Measurements from ENCODE around the gene TMEM254. TPM values are rescaled to one million over a fixed set of nuclear protein-coding genes. Genes with fewer than 3 reads are reported as not detected.

The TMEM254 gene
- 17.5 to 22.1 TPM (median 18.8 TPM) in 5 replicates for total RNA-seq (2022; extraction: Qiagen RNA extraction)

DNA sequence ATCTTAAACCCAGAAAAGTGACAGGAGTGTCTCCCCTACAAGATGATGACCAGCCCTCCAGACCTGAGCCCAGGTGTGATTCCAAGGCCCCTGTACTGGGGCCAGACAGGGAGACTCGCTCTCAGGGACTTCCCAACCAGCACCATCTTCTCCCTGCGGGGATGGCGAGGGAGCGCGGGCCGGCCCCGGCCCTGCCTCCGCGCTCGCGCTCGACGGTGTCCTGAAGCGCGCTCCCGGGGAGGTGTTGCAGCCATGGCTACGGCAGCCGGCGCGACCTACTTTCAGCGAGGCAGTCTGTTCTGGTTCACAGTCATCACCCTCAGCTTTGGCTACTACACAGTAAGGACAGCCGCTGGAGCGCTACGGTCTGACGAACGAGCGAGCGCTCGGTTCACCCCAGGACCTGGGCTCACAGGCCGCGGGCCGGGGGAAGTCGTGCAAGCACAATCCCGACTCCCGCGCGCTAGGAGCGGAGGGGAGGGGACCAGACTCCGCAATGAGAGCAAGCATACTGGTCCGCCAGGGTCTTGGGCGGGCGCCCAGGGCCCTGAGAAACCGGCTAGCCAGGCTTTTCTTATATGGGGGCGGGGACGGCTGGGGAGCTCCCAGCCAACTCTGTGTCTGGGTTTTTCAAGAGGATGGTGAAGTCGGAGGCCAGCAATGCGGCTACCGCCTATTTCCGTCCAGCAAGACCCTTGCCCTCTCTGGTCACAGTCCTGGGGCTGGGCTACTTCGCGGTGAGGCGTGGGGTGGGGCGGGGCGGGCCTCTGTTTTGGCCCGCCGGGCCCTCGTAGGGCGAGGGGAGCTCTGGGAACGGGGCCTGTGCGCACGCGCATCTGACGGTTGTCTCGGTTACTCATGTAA, at the start of gene TMEM254:
TMEM254 (plus strand) TSS at position 218 of the 864 bp plus-strand sequence; CDS start at position 253, 35 bp downstream.

DNA sequence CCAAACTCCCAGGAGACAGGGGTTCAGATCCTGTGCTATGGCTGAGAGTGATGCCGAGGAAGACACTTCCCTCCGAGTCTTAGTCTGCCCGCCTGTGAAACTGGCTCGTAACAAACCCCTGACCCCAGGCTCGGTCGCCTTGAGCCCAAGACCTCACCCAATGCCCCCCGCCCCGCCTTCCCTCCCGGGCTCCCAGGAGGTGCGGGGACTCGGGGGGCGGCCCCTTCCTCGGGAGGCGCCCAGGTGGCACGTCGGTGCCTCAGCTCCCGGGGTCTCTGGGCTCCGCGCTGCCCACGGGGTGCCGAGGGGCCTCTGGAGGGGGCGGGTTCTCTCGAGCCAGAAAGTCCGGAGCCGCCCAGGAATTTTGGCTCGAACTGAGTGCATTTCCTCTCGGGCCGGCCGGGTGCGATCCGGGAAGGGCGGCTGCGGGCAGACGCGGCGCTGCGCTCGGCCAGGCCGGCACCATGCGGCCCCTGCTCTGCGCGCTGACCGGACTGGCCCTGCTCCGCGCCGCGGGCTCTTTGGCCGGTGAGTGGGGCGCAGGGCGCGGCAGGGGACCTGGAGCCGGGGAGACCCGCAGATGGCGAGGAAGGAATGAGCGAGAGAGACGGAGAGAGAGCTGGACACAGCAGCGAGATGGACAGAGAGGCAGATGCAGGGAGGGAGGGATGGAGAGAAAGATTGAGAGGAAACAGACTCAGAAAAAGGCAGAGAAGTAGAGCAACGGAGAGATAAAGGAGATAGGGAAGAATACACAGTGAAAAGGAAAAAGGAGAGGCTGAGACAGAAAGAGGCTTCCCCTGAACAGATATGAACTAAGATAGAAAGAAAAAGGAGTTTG, 54.1 kb downstream of the TMEM254 start, which contains the start of gene PLAC9:
PLAC9 (plus strand) TSS at position 432 of the 841 bp plus-strand sequence; CDS start at position 465, 33 bp downstream.

Other genes with a start within 250 kb of the TMEM254 start
- 0.23 to 0.33 TPM (median 0.24 TPM) in 5 replicates for gene SFTPD, start 129.6 kb upstream of the TMEM254 start, total RNA-seq (2022; extraction: Qiagen RNA extraction)
- gene PLAC9, start 54.1 kb downstream of the TMEM254 start, total RNA-seq (2022; extraction: Qiagen RNA extraction): 0.30 TPM in 1 of 5 replicates, not detected in the others
- gene ANXA11, start 126.9 kb downstream of the TMEM254 start, total RNA-seq (2022; extraction: Qiagen RNA extraction): 140 to 219 TPM (median 210 TPM) in 5 replicates
- gene MAT1A, start 211.0 kb downstream of the TMEM254 start, total RNA-seq (2022; extraction: Qiagen RNA extraction): 0.03 to 0.10 TPM (median 0.07 TPM) in 4 of 5 replicates, not detected in the other